NCI-H446 (cell line): ENCODE data around the gene C4orf50.
"Not testable (repeated sequence)": the region's sequence is repeated elsewhere in the genome, so short reads cannot be mapped to it uniquely, and the experiment has no call there.

Experiments used
- DNase-seq, 2 experiments: peaks; one replicate each; lab custom pipeline; 2025; lab: John Stamatoyannopoulos, UW

Gene C4orf50

GRCh38 chr4:5858020-5858769 is 160.0 kb downstream of the C4orf50 start:
- DNase-seq, result no peak

GRCh38 chr4:5857199-5857598 is 161.0 kb downstream of the C4orf50 start:
- no peak for DNase-seq

GRCh38 chr4:5856362-5856761 is 161.9 kb downstream of the C4orf50 start:
- not testable (repeated sequence) for DNase-seq

GRCh38 chr4:5854929-5855328 is 163.3 kb downstream of the C4orf50 start:
- no peak for DNase-seq

- no peak for DNase-seq
Measured at GRCh38 chr4:5852523-5853202, 165.6 kb downstream of the C4orf50 start.

- no peak for DNase-seq
Measured at GRCh38 chr4:5851637-5852301, 166.5 kb downstream of the C4orf50 start.
